DND-41 (cell line): ENCODE measurements around the gene ALDH2.

Source experiments
- ATAC-seq: fragments of 200-7000 bp; cut with Tn5 transposase; 3 replicates; pipeline ENCODE4 v1.9.1; 2021; ENCODE audit warnings: low read depth; ENCODE audit not compliant: insufficient read depth
- DNase-seq: peaks from one replicate; pipeline ENCODE4 v3.0.0-alpha.2; 2020
- H2AFZ ChIP-seq: 2 replicates; pipeline ENCODE4 v1.6.0; 2012; ENCODE audit warnings: low read depth, low read length
- H3K27ac ChIP-seq: 2 replicates; pipeline ENCODE4 v1.5.1; 2012; ENCODE audit warnings: low read length, inconsistent platforms
- H3K27me3 ChIP-seq: fragments of 200-600 bp; sonication (generic); 2 replicates; pipeline ENCODE4 v1.6.0; 2012; ENCODE audit warnings: low read length, mild to moderate bottlenecking, inconsistent platforms; ENCODE audit not compliant: insufficient read depth, poor library complexity
- H3K36me3 ChIP-seq: 2 replicates; pipeline ENCODE4 v1.5.1; 2012; ENCODE audit warnings: low read length, inconsistent platforms; ENCODE audit not compliant: insufficient read depth
- H3K4me1 ChIP-seq: 2 replicates; pipeline ENCODE4 v1.5.1; 2012; ENCODE audit warnings: mild to moderate bottlenecking, low read length; ENCODE audit not compliant: insufficient read depth
- H3K4me2 ChIP-seq: 2 replicates; pipeline ENCODE4 v1.6.0; 2012; ENCODE audit warnings: mild to moderate bottlenecking, moderate library complexity, low read length, inconsistent platforms; ENCODE audit not compliant: insufficient read depth
- H3K4me3 ChIP-seq, 2 experiments: fragments of 200-600 bp in 1 of 2; shearing (Covaris generic) in 1 of 2; 2 replicates each; pipeline ENCODE4 v1.5.1; 2012 to 2016; ENCODE audit warnings: inconsistent platforms in 2 of 2, low read length in 2 of 2, mild to moderate bottlenecking in 2 of 2, low read depth in 1 of 2, moderate library complexity in 1 of 2
- H3K79me2 ChIP-seq: 2 replicates; pipeline ENCODE4 v1.6.0; 2012; ENCODE audit warnings: low read length, inconsistent platforms; ENCODE audit not compliant: insufficient read depth
- H3K9ac ChIP-seq: 2 replicates; pipeline ENCODE4 v1.6.0; 2012; ENCODE audit warnings: low read depth, mild to moderate bottlenecking, inconsistent platforms, low read length, moderate library complexity
- H3K9me3 ChIP-seq: 2 replicates; pipeline ENCODE4 v1.5.1; 2012; ENCODE audit warnings: low read length, moderate library complexity, mild to moderate bottlenecking, inconsistent platforms; ENCODE audit not compliant: insufficient read depth, severe bottlenecking
- H4K20me1 ChIP-seq: 2 replicates; pipeline ENCODE4 v1.6.0; 2012; ENCODE audit warnings: low read length; ENCODE audit not compliant: insufficient read depth
- EZH2 ChIP-seq: IDR thresholded peaks from 3 replicates; pipeline ENCODE4 v1.6.1; 2012; ENCODE audit warnings: borderline replicate concordance, low read depth, mild to moderate bottlenecking, moderate library complexity, low read length, inconsistent platforms; ENCODE audit not compliant: severe bottlenecking
- TF ChIP-seq, protein P1 (sequence below): IDR thresholded peaks from 2 replicates; pipeline ENCODE4 v1.5.1; 2012; ENCODE audit warnings: borderline replicate concordance, low read length, moderate library complexity, mild to moderate bottlenecking; ENCODE audit not compliant: poor library complexity, severe bottlenecking; ENCODE audit errors: extremely low read depth

ALDH2 gene

DNA sequence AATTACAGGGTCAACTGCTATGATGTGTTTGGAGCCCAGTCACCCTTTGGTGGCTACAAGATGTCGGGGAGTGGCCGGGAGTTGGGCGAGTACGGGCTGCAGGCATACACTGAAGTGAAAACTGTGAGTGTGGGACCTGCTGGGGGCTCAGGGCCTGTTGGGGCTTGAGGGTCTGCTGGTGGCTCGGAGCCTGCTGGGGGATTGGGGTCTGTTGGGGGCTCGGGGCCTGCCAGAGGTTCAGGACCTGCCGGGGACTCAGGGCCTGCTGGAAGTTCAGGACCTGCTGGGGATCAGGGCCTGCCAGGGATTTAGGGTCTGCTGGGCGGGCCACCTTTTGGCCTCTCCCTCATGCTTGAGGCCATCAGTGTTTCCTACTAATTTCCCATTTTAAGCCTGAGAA, 37.1 kb downstream of the ALDH2 start:
- Histone ChIP-seq H3K4me3 (no peak overlapping the region), H3K36me3 (no peaks in the 10 kb centered on the region), H3K9me3 (no peaks in the 10 kb centered on the region), H2AFZ (no peak overlapping the region), H4K20me1 (no peaks in the 10 kb centered on the region), H3K9ac (no peak overlapping the region), H3K4me1 (no peaks in the 10 kb centered on the region), H3K4me2 (no peak overlapping the region), H3K27me3 (no peaks in the 10 kb centered on the region), H3K79me2 (no peaks in the 10 kb centered on the region), H3K27ac (no peak overlapping the region)
- TF ChIP-seq, protein P1, sequence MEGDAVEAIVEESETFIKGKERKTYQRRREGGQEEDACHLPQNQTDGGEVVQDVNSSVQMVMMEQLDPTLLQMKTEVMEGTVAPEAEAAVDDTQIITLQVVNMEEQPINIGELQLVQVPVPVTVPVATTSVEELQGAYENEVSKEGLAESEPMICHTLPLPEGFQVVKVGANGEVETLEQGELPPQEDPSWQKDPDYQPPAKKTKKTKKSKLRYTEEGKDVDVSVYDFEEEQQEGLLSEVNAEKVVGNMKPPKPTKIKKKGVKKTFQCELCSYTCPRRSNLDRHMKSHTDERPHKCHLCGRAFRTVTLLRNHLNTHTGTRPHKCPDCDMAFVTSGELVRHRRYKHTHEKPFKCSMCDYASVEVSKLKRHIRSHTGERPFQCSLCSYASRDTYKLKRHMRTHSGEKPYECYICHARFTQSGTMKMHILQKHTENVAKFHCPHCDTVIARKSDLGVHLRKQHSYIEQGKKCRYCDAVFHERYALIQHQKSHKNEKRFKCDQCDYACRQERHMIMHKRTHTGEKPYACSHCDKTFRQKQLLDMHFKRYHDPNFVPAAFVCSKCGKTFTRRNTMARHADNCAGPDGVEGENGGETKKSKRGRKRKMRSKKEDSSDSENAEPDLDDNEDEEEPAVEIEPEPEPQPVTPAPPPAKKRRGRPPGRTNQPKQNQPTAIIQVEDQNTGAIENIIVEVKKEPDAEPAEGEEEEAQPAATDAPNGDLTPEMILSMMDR: no peak
- no peak for TF ChIP-seq EZH2
- ATAC-seq (no peak), DNase-seq (no peak)

DNA sequence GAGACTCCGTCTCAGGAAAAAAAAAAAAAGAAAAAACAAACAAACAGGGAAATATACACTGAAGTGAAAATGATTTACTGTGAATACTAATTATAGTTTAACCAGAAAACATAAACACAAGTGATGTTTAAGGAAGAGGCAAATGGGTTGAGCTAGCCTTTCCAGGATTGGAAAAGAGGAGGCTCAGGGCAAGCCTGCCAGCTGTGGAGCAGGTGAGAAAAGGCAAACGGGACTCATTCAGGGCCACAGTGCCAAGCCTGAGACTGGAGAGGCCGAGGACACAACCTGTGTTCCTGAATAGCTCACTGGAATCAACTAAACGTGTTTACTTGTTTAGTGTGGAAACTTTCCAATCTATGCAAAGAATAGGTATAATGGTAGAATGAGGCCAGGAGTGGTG, 39.6 kb downstream of the ALDH2 start:
- no peaks in the 10 kb centered on the region for H3K36me3 ChIP-seq
- H3K9me3 ChIP-seq: no peaks in the 10 kb centered on the region
- ATAC-seq: no peak
- H3K4me1 ChIP-seq: no peaks in the 10 kb centered on the region
- H3K4me3 ChIP-seq: no peak overlapping the region
- H4K20me1 ChIP-seq: no peaks in the 10 kb centered on the region
- no peak overlapping the region for H3K27ac ChIP-seq
- no peak for DNase-seq
- no peak overlapping the region for H2AFZ ChIP-seq
- TF ChIP-seq, protein P1: no peak
- no peak for TF ChIP-seq EZH2
- H3K27me3 ChIP-seq: no peaks in the 10 kb centered on the region
- no peak overlapping the region for H3K9ac ChIP-seq
- H3K4me2 ChIP-seq: no peak overlapping the region
- H3K79me2 ChIP-seq: no peaks in the 10 kb centered on the region

DNA sequence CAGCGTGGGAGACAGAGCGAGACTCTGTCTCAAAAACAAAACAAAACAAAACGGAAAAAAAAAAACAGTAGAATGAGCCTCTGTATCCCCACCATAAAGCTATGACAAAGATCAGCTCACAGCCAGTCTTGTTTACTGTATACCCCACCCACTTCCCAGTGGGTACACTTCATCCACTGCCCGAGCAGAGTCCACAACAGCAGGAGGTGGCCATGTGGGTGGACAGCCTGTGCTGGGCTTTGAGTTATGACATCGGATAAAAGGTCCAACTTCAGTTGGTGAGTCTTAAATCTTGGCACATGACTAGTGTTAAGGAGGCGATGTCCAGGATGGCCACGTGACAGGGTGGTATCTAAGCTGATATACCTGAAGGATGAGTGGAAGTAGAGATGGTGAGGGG, 40.5 kb downstream of the ALDH2 start:
- ATAC-seq (no peak), DNase-seq (no peak)
- no peak overlapping the region for H3K4me2 ChIP-seq
- H4K20me1 ChIP-seq: no peaks in the 10 kb centered on the region
- no peak overlapping the region for H3K27ac ChIP-seq
- no peak overlapping the region for H3K4me3 ChIP-seq
- no peaks in the 10 kb centered on the region for H3K4me1 ChIP-seq
- H3K9me3 ChIP-seq: no peaks in the 10 kb centered on the region
- H3K9ac ChIP-seq: no peak overlapping the region
- no peaks in the 10 kb centered on the region for H3K79me2 ChIP-seq
- H2AFZ ChIP-seq: no peak overlapping the region
- no peaks in the 10 kb centered on the region for H3K27me3 ChIP-seq
- TF ChIP-seq, protein P1: no peak
- TF ChIP-seq EZH2: no peak
- H3K36me3 ChIP-seq: no peaks in the 10 kb centered on the region
